Stimulated activated CD8-positive, alpha-beta memory T cell treated with anti-CD3 and anti-CD28 coated beads, Interleukin-15, amount 100 ng/mL, for 4 hours (primary cell): ENCODE measurements around the gene BTG4.
A peak's percentile ranks its signal among the peaks of the same experiment; 100 is the strongest.

Experiments used
- DNase-seq, 2 donors: peaks; one replicate each; pipeline ENCODE4 v3.0.0-alpha.2; 2020; ENCODE audit warnings: low read depth in 2 of 2

BTG4 gene

DNA sequence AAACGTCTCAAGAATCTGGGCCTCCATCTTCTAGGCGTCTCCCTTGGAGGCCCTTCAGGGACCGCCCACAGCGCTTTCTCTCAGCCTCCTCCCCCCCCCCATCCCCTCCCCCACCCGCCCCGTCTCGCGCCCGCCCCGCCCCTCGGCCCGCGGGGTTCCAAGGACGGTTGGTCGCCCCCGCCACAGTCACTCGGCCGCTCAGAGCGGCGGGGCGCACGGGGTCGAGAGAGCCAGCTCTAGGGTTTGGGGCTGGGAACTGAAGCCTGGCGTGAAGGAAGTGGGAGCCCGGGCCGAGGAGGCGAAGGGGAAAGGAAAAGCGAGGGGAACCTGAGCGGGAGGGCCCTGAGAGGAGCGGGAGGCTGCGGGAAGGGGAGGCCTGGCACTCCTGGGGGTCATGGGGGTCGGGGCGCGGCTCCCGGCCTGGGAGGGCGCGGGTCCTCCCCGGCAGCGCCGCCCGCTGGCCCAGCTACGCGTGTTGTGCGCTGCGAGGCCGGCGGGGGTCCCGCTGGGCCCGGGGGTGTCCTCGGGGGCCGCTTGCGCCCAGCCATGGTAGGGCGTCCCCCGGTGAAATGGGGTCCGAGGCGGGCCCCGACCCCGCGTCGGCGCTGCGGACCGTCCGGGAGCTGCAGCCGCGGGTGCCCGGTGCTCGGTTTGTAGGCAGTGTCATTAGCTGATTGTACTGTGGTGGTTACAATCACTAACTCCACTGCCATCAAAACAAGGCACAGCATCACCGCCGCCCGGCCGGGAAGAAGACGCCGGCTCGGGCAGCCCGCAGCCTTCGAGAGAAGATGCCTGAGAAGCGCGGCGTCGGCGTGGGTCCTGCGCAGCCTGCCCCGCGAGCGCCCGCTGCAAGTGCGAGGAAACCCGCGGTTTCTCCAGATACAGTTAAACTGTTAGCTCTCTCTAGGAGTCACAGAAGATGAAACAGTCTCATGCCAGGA is at the start of gene BTG4:
Gene BTG4 (minus strand): TSS at position 91 of the 944 bp plus-strand sequence. CDS start 13,610 bp downstream, outside the sequence.
- DNase-seq: no peak

- no peak for DNase-seq
Measured at GRCh38 chr11:111561791-111562325, 49.7 kb upstream of the BTG4 start.

- DNase-seq: no peak
Measured at GRCh38 chr11:111561306-111561705, 49.1 kb upstream of the BTG4 start.

DNA sequence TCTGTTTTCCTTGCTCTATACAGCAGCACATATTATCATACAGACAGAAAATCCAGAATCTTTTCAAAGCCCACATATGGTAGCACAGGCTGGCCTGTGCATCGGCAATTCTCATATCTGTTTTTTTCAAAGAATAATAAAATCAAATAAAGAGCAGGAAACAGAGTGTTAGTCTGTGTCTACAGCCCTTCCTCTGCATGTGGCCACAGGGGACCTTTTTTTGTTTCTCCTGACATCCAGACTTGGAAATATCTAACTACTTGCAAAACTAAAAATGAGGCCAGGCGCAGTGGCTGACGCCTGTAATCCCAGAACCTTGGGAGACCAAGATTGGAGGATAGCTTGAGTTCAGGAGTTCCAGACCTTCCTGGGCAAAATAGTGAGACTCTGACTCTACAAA is 48.6 kb upstream of the BTG4 start:
- DNase-seq: no peak

DNA sequence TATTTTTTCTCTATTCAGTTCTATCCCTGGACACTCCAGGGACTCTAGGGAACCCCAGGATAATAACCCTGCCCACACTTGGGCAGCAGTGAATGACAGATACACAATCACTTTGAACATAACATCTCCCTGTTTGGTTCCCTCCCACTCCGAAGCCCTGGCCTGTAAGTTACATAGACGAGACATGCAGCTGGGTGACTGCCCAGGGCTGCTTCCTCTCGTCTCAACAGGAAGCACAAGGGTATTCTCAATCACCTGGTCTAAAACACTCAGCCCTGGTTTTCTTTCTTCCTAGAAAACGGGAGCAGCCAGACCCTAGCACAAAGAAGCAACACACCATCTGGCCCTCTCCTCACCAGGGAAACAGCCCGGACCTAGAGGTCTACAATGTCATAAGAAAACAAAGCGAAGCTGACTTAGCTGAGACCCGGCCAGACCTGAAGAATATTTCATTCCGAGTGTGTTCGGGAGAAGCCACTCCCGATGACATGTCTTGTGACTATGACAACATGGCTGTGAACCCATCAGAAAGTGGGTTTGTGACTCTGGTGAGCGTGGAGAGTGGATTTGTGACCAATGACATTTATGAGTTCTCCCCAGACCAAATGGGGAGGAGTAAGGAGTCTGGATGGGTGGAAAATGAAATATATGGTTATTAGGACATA is 47.7 kb upstream of the BTG4 start:
- DNase-seq: no peak

DNA sequence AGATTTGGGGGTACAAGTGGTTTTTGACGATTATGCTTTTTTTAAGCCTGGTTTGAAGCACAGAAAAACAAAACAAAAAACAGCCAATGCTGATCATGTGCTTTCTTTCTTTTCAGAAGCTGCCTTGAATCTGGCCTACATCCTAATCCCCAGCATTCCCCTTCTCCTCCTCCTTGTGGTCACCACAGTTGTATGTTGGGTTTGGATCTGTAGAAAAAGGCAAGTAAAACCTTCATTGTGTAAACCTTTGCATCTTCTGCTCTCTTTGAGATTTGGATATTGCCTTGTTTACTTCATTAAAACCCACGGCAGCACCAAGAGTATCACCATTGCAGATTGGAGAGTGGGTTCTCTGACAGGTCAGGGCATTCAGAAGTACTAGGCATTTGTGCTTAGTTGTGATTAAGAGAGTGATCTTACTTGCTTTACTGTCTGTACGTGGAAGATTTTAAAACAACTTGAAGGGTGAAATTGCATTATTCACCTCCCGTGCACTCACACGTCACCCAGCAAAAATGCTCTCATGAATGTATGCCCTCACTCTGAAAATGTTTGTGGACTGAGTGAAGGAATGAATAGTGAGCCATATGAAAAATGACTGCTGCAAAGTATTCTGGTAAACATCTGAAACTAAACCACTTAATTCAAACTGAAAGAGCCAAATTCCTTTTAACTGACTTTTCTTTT is 45.4 kb upstream of the BTG4 start:
- no peak for DNase-seq

- no peak for DNase-seq
Measured at GRCh38 chr11:111555255-111555654, 43.1 kb upstream of the BTG4 start.

DNA sequence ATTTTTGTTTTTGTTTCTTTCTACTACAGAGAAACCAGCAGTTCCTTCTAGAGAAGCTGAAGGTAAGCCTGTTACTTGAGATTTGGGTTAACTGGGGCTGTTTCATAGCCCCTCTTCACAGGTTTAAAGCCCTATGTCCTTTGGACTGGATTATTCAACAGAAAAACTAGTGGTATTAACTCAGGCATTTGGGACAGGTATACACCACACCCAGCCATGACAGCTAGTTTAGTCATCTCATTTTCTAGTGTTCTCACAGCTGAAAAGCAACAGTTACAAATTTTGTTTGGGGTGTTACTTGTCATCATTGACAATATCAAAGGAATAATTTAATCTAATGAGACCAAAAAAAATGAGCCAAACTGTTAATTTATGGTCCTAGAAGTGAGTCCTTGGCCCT is 42.3 kb upstream of the BTG4 start:
- no peak for DNase-seq

GRCh38 chr11:111550258-111550657 is 38.1 kb upstream of the BTG4 start:
- no peak for DNase-seq

DNA sequence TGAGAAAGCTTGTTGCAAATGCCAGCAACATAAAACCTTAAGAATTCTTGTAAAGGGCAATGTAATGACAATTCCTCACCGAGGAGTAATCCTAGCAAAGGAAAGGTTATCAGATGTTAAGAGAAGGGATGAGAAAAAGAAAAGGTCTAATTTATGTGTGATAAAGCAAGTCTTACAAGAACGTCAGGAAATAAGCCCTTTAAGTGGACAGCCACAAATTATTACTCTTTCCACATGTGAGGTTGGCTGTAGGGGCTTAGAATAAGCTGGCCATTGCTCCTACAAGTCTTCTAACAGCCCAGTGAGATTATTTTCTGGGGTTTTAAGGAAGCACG is 37.6 kb upstream of the BTG4 start:
- DNase-seq: no peak

DNA sequence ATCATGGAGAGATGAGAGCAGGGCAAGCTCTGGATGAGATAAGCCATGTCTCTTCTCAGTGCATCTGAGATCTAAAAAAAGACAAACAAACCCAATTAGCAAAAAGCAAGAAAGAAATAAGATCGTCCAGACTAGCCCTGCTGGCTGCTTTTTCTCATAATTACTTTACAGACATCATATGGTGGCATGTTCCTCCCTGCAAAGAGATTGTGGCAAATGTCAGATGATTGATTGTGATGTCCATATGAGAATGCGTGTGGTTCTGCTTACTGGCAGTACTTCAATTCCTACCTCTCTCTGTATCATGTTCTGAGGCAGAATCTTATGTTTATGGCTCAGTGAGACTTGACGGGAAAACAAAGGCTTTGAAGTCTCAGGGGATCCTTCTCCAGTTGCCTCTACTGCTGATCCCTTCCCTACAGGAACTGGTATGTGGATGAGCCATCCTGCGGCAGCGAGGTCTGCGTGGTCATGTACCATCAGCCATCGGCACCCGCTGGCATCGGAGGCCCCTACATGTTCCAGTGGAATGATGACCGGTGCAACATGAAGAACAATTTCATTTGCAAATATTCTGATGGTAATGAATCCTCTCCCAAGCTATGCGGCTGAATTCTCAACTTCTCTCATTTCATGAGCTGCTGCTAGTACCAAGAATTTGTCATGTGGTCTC is 37.1 kb upstream of the BTG4 start:
- DNase-seq: no peak

GRCh38 chr11:111548525-111548924 is 36.3 kb upstream of the BTG4 start:
- no peak for DNase-seq

DNA sequence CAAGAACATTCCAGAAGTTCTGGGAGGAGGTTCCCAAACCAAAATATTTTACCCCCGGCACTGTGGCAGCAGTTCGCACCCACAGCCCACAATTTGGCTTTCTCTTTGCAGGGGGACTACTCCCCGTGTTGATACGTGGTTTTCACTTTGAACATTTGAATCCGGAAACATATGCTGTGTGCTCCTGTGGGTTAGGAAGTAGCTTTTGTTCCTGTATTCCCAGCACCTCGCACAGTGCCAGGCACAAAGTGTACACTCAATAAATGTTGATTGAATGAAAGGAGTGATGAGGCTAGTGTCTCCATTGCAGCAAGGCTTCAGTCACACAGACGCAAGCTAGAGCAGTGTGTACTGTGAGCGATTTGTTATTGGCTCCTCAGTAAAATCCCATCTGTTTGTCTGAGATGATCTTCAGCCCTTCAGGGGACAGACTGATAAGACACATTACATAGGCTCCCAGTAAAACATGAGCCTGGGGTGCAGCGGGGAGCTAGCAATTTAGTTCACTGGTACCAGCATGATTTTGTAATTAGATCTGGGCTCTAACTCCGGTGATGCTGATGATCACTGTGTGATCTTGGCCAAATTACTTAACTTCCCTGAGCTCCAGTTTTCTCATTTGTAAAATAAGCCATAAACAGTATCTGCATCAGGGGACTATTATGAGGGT is 30.6 kb upstream of the BTG4 start:
- DNase-seq: no peak

GRCh38 chr11:111541254-111542061 is 29.3 kb upstream of the BTG4 start:
- DNase-seq: no peak

- DNase-seq: no peak
Measured at GRCh38 chr11:111540937-111541253, 28.7 kb upstream of the BTG4 start.

- DNase-seq: peak in 1 of 2 donors; percentile 30
Measured at GRCh38 chr11:111540114-111540936, 28.1 kb upstream of the BTG4 start, which contains the start of gene LAYN. Gene LAYN (plus strand): TSS chr11:111540720. CDS start chr11:111540844, 124 bp downstream.

DNA sequence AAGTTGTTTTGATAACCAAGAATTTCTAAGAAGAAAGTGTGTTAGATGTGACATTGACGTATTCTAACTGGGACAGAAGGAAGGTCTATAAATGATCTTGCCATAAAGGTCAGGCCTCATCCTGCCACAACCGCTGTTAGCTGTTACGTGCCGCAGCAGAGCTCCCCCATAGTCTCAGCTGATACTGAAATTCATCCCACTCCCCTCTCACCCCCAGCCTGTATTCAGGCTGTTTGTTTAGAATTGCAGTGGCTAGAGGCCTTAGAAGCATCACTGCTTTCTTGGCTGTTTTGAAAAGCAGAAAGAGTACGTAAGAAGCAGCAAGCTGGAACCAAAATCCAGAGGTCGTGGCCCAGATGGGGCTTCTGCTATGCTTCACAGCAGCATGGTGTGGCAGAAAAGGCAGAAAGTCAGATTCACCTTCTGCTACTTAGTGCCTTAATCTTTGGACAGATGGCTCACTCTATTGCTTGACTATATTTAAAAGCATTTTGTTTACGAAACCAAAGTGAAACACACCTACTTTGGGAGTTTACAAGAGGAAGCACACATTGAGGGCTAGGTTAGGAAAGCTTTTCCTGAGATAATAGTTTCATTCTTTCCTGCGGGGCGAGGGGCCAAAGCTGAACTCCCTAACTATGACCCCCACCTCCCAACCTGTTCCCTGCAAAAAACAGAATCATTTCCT is 27.4 kb upstream of the BTG4 start:
- no peak for DNase-seq

GRCh38 chr11:111538407-111539114 is 26.4 kb upstream of the BTG4 start:
- no peak for DNase-seq
